ENCODE measurements around the gene ARID4B. TPM values are rescaled to one million over a fixed set of nuclear protein-coding genes. Genes with fewer than 3 reads are reported as not detected.
"Not testable (repeated sequence)": the region's sequence is repeated elsewhere in the genome, so short reads cannot be mapped to it uniquely, and the experiment has no call there.

Gene ARID4B
- total and polyA plus RNA-seq, 2 of the 13 experiments (the other 11 are each of a cell fraction or from before 2014, with no cell fraction given): 9.7 to 24.6 TPM

DNA sequence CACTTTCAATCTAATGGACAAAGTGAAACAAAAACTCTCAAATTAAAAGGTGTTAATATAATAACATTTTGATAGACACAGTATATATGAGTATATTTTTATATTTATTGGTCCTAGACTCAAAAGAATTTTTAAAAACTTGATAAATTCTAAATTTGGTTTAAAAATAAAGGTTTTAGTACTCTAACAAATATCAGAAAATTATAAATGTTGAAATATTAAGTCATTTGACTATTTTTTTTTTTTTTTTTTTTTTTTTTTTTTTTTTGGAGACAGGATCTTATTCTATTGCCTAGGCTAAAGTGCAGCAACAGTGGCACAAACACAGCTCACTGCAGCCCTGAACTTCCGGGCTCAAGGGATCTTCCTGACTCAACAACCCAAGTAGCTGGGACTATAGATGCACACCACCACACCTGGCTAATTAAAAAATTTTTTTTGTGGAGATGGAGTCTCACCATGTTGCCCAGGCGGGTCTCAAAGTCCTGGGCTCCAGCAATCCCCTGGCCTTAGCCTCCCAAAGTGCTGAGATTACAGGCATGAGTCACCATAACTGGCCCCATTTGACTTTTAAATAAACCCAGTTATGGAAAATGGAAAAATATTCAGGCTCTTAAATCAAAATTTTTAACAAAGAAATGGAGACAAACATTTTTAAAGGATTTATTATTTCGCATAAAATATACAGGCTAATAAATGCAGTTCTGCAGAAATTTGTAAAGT is 106.2 kb downstream of the ARID4B start (continued):
- TF ChIP-seq, protein P1, sequence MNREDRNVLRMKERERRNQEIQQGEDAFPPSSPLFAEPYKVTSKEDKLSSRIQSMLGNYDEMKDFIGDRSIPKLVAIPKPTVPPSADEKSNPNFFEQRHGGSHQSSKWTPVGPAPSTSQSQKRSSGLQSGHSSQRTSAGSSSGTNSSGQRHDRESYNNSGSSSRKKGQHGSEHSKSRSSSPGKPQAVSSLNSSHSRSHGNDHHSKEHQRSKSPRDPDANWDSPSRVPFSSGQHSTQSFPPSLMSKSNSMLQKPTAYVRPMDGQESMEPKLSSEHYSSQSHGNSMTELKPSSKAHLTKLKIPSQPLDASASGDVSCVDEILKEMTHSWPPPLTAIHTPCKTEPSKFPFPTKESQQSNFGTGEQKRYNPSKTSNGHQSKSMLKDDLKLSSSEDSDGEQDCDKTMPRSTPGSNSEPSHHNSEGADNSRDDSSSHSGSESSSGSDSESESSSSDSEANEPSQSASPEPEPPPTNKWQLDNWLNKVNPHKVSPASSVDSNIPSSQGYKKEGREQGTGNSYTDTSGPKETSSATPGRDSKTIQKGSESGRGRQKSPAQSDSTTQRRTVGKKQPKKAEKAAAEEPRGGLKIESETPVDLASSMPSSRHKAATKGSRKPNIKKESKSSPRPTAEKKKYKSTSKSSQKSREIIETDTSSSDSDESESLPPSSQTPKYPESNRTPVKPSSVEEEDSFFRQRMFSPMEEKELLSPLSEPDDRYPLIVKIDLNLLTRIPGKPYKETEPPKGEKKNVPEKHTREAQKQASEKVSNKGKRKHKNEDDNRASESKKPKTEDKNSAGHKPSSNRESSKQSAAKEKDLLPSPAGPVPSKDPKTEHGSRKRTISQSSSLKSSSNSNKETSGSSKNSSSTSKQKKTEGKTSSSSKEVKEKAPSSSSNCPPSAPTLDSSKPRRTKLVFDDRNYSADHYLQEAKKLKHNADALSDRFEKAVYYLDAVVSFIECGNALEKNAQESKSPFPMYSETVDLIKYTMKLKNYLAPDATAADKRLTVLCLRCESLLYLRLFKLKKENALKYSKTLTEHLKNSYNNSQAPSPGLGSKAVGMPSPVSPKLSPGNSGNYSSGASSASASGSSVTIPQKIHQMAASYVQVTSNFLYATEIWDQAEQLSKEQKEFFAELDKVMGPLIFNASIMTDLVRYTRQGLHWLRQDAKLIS (CRISPR knock-in tag; IDR thresholded peaks at IDR 0.05): no peak

DNA sequence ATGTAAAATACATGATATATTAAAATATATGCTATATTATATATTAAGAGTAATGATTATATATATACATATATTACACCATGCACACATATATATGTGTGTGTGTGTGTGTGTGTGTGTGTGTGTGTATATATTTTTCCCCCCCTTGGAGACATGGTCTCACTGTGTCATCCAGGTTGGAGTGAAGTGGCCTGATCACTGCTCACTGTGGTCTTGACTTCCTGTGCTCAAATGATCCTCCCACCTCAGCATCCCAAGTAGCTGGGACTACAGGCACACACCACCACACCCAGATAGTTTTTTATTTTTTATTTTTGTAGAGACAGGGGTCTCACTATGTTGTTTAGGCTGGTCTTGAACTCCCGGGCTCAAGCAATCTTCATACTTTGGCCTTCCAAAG is 112.5 kb downstream of the ARID4B start:
- in situ Hi-C loops (cut with HindIII; ENCODE audit: extremely low pct_ligation_motif_present, low pct_unique_long_range_greater_than_20kb): no loop called here
- CTCF ChIA-PET (ENCODE audit: low intra/inter-chr PET ratio, low total read pairs): no interaction called here
- no peak for FAIRE-seq

DNA sequence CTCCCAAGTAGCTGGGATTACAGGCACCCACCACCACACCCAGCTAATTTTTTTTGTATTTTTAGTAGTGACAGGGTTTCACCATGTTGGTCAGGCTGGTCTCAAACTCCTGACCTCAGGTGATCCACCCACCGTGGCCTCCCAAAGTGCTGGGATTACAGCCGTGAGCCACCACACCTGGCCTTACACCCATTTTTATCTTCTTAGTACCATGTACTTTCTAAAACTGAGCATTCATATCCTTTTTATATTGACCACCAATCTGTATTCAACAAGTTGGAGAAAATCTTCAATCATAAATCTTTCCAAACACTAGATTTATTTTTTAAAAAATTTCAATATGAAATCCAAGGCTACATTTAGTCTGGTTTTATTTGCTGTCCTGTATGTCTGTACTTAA is 113.0 kb downstream of the ARID4B start:
- peaks cover 2 to 34% of the 10 kb centered on the region in 2 experiments; a peak in 4 of 5 replicates for H3K36me3 ChIP-seq (replicated peaks in 1 of 2; ENCODE audit: control insufficient read depth in 1 of 2, insufficient read depth in 2 of 2, low read length in 2 of 2)
- H3K79me2 ChIP-seq (ENCODE audit: insufficient read depth, low read length); CTCF ChIA-PET (ENCODE audit: low intra/inter-chr PET ratio, low total read pairs); ATAC-seq; H3K4me1 ChIP-seq (ENCODE audit: insufficient read depth, low read length); intact Hi-C loops (cut with micrococcal nuclease; ENCODE audit: unreplicated experiment); POLR2A ChIA-PET; H2AFZ ChIP-seq (ENCODE audit: low read length); DNase-seq (ENCODE audit: low spot score); H3K9me3 ChIP-seq (ENCODE audit: low read length); H3K27ac ChIP-seq (ENCODE audit: extremely low read length, insufficient read depth, low read length); H4K20me1 ChIP-seq (ENCODE audit: insufficient read depth, low read length); FAIRE-seq; in situ Hi-C loops (cut with HindIII; ENCODE audit: extremely low pct_ligation_motif_present, low pct_unique_long_range_greater_than_20kb); H3K4me2 ChIP-seq (ENCODE audit: low read depth, low read length); H3K4me3 ChIP-seq (replicated peaks in 1 of 3; ENCODE audit: insufficient read depth in 1 of 3, low read depth in 2 of 3, low read length in 3 of 3); BruUV-seq (replicated peaks); H3K27me3 ChIP-seq (ENCODE audit: control insufficient read depth in 1 of 2, insufficient read depth in 2 of 2, low read length in 2 of 2); H3K9ac ChIP-seq (ENCODE audit: insufficient read depth, low read depth, low read length): not testable (repeated sequence)
- WGBS (ENCODE audit: low lambda C conversion rate): 96% methylated on average over 2 of the region's 2 CpGs

More for the DNA sequence above, 112.5 kb downstream of the ARID4B start:
- Histone ChIP-seq H3K27me3 (ENCODE audit: control insufficient read depth in 1 of 2, insufficient read depth in 2 of 2, low read length in 2 of 2) (no peaks in the 10 kb centered on the region), H3K27ac (ENCODE audit: extremely low read length, insufficient read depth, low read length) (no peak overlapping the region), H4K20me1 (ENCODE audit: insufficient read depth, low read length) (no peaks in the 10 kb centered on the region), H3K79me2 (ENCODE audit: insufficient read depth, low read length) (no peaks in the 10 kb centered on the region), H3K36me3 (replicated peaks in 1 of 2; ENCODE audit: control insufficient read depth in 1 of 2, insufficient read depth in 2 of 2, low read length in 2 of 2) (peaks cover 2 to 35% of the 10 kb centered on the region in 2 experiments; a peak in 4 of 5 replicates), H3K4me3 (replicated peaks in 1 of 3; ENCODE audit: insufficient read depth in 1 of 3, low read depth in 2 of 3, low read length in 3 of 3) (no peak overlapping the region), H3K9ac (ENCODE audit: insufficient read depth, low read depth, low read length) (no peak overlapping the region), H3K4me1 (ENCODE audit: insufficient read depth, low read length) (no peaks in the 10 kb centered on the region), H2AFZ (ENCODE audit: low read length) (no peak overlapping the region), H3K4me2 (ENCODE audit: low read depth, low read length) (no peak overlapping the region), H3K9me3 (ENCODE audit: low read length) (no peaks in the 10 kb centered on the region)
- WGBS (ENCODE audit: low lambda C conversion rate): 97% methylated on average over 1 of the region's 1 CpG
- intact Hi-C loops (cut with micrococcal nuclease; ENCODE audit: unreplicated experiment): no loop called here
- POLR2A ChIA-PET: no interaction called here
- TF ChIP-seq RELA (CRISPR knock-in tag; IDR thresholded peaks at IDR 0.05) (no peak), SRY (CRISPR knock-in tag; IDR thresholded peaks at IDR 0.05) (no peak), KLF13 (CRISPR knock-in tag; IDR thresholded peaks at IDR 0.05) (no peak)
- BruUV-seq (replicated peaks): no TSS peak
- DNase-seq (ENCODE audit: low spot score): no peak
- no peak for ATAC-seq

All from HepG2 (cell line).